GM18861 (cell line): Measurements from ENCODE around the gene BLVRB.
"Not testable (repeated sequence)": the region's sequence is repeated elsewhere in the genome, so short reads cannot be mapped to it uniquely, and the experiment has no call there.

ENCODE experiments used
- ATAC-seq: cut with Tn5 transposase; IDR thresholded peaks from one replicate; pipeline ENCODE4 v1.9.1; 2021; ENCODE audit not compliant: unreplicated experiment

Gene BLVRB

GRCh38 chr19:40465557-40466218, at the start of gene BLVRB:
TSS of gene BLVRB (minus strand) at chr19:40465745. CDS start at chr19:40465688, 57 bp downstream.
- ATAC-seq = peak; percentile 85

GRCh38 chr19:40513741-40514315, 48.3 kb upstream of the BLVRB start:
- ATAC-seq = no peak

- no peak for ATAC-seq
Observed at GRCh38 chr19:40513345-40513678, 47.8 kb upstream of the BLVRB start.

GRCh38 chr19:40512473-40513344, 47.2 kb upstream of the BLVRB start:
- no peak for ATAC-seq

- no peak for ATAC-seq
Observed at GRCh38 chr19:40512110-40512472, 46.5 kb upstream of the BLVRB start.

- no peak for ATAC-seq
Observed at GRCh38 chr19:40511487-40511886, 45.9 kb upstream of the BLVRB start.

- no peak for ATAC-seq
Observed at GRCh38 chr19:40510526-40511115, 45.1 kb upstream of the BLVRB start.

- no peak for ATAC-seq
Observed at GRCh38 chr19:40508739-40509260, 43.3 kb upstream of the BLVRB start.

GRCh38 chr19:40507892-40508291, 42.3 kb upstream of the BLVRB start:
- ATAC-seq = no peak

- ATAC-seq = no peak
Observed at GRCh38 chr19:40506099-40506498, 40.6 kb upstream of the BLVRB start.

- no peak for ATAC-seq
Observed at GRCh38 chr19:40503320-40503695, 37.8 kb upstream of the BLVRB start.

GRCh38 chr19:40502647-40503319, 37.2 kb upstream of the BLVRB start:
- ATAC-seq = no peak

GRCh38 chr19:40502081-40502480, 36.5 kb upstream of the BLVRB start:
- ATAC-seq = no peak

GRCh38 chr19:40501599-40501998, 36.1 kb upstream of the BLVRB start:
- no peak for ATAC-seq

GRCh38 chr19:40500678-40501530, 35.4 kb upstream of the BLVRB start:
- not testable (repeated sequence) for ATAC-seq

GRCh38 chr19:40499320-40499719, 33.8 kb upstream of the BLVRB start:
- no peak for ATAC-seq

GRCh38 chr19:40497214-40497613, 31.7 kb upstream of the BLVRB start:
- ATAC-seq = no peak

- ATAC-seq = no peak
Observed at GRCh38 chr19:40494191-40494838, 28.8 kb upstream of the BLVRB start.

- no peak for ATAC-seq
Observed at GRCh38 chr19:40493778-40494177, 28.2 kb upstream of the BLVRB start.

- ATAC-seq = no peak
Observed at GRCh38 chr19:40492274-40492673, 26.7 kb upstream of the BLVRB start.
